WTC11 (cell line): ENCODE measurements around the gene SEZ6L2. TPM values are rescaled to one million over a fixed set of nuclear protein-coding genes. Genes with fewer than 3 reads are reported as not detected.
A peak's percentile ranks its signal among the peaks of the same experiment; 100 is the strongest.

ENCODE experiments used
- ATAC-seq: fragments of 200-7000 bp; cut with Tn5 transposase; 2 replicates; pipeline ENCODE4 v1.10.0; 2021; ENCODE audit warnings: mild to moderate bottlenecking, moderate library complexity
- CTCF ChIA-PET: fragments of 300-600 bp; sonication (Branson Sonifier 250); formaldehyde crosslinking; loops from one replicate; lab custom pipeline; 2021; ENCODE audit warnings: antibody characterized with exemption; lab: Charles Lee
- POLR2A ChIA-PET: fragments of 350-600 bp; sonication (Branson Sonifier 250); formaldehyde crosslinking; loops from one replicate; lab custom pipeline; 2021; ENCODE audit warnings: antibody characterized with exemption; lab: Charles Lee
- DNase-seq: peaks from one replicate; pipeline ENCODE4 v3.0.0; 2021; ENCODE audit warnings: low spot score
- H3K27ac Mint-ChIP-seq: 2 replicates; pipeline ENCODE4 v1.8.0; 2021; ENCODE audit warnings: mixed read lengths
- H3K27me3 Mint-ChIP-seq: 2 replicates; pipeline ENCODE4 v1.8.0; 2021; ENCODE audit warnings: low read depth, mild to moderate bottlenecking, moderate library complexity, mixed read lengths
- H3K36me3 Mint-ChIP-seq: 2 replicates; pipeline ENCODE4 v1.8.0; 2021; ENCODE audit warnings: mixed read lengths
- H3K4me1 Mint-ChIP-seq: 2 replicates; pipeline ENCODE4 v1.8.0; 2022; ENCODE audit warnings: mixed read lengths
- H3K4me3 Mint-ChIP-seq: 2 replicates; pipeline ENCODE4 v1.8.0; 2021; ENCODE audit warnings: mild to moderate bottlenecking, moderate library complexity, mixed read lengths
- H3K9me3 Mint-ChIP-seq: 2 replicates; pipeline ENCODE4 v1.8.0; 2021; ENCODE audit warnings: mixed read lengths
- ELF4 ChIP-seq: sonication (generic); formaldehyde crosslinking; IDR thresholded peaks from 2 replicates; pipeline ENCODE4 v1.8.1; 2022; ENCODE audit warnings: low read depth, mild to moderate bottlenecking, moderate library complexity, missing genetic modification reagents
- FOXP1 ChIP-seq: sonication (generic); formaldehyde crosslinking; IDR thresholded peaks from 2 replicates; pipeline ENCODE4 v1.8.0; 2022; ENCODE audit warnings: missing genetic modification reagents, mild to moderate bottlenecking, moderate library complexity, borderline replicate concordance
- MXD4 ChIP-seq: fragments of 250-450 bp; sonication (Bioruptor Pico); IDR thresholded peaks from 2 replicates; pipeline ENCODE4 v1.8.0; 2021; ENCODE audit warnings: mild to moderate bottlenecking, moderate library complexity, borderline replicate concordance
- NFATC4 ChIP-seq: fragments of 250-450 bp; sonication (Bioruptor Pico); IDR thresholded peaks from 2 replicates; pipeline ENCODE4 v1.9.0; 2021; ENCODE audit warnings: mild to moderate bottlenecking
- NFYB ChIP-seq: sonication (generic); formaldehyde crosslinking; conservative IDR thresholded peaks from 2 replicates; pipeline ENCODE4 v1.8.0; 2022; ENCODE audit warnings: low read depth, missing genetic modification reagents
- RELA ChIP-seq: sonication (generic); formaldehyde crosslinking; IDR thresholded peaks from 2 replicates; pipeline ENCODE4 v1.8.1; 2022; ENCODE audit warnings: missing genetic modification reagents, mild to moderate bottlenecking, borderline replicate concordance
- ZNF121 ChIP-seq: sonication (generic); formaldehyde crosslinking; IDR thresholded peaks from 2 replicates; pipeline ENCODE4 v1.8.0; 2023; ENCODE audit warnings: missing genetic modification reagents
- ZNF396 ChIP-seq: fragments of 250-450 bp; sonication (Bioruptor Pico); IDR thresholded peaks from 2 replicates; pipeline ENCODE4 v1.8.0; 2021; ENCODE audit warnings: mild to moderate bottlenecking, moderate library complexity, borderline replicate concordance
- ZNF425 ChIP-seq: fragments of 250-450 bp; sonication (Bioruptor Pico); conservative IDR thresholded peaks from 2 replicates; pipeline ENCODE4 v1.9.0; 2021; ENCODE audit warnings: mild to moderate bottlenecking
- ZSCAN18 ChIP-seq: fragments of 250-450 bp; sonication (Bioruptor Pico); IDR thresholded peaks from 2 replicates; pipeline ENCODE4 v2.1.2; 2022; ENCODE audit warnings: mild to moderate bottlenecking, moderate library complexity
- total RNA-seq: library from RNA; stranded (reverse); gene quantifications from 3 replicates; pipeline ENCODE4 v1.2.3, GENCODE V29; 2021

SEZ6L2 gene
- total RNA-seq, 1 experiment from 2014 or later = 58.2 TPM

GRCh38 chr16:29824589-29825144, 74.7 kb downstream of the SEZ6L2 start:
- ChIA-PET POLR2A (interaction anchor here (0.7 to 0.8 kb wide), 2 partner anchors 18 to 873 kb away, joined by 3 to 5 read pairs; partner anchors contain the start of gene MAZ), CTCF (interaction anchor here (1.0 to 6.4 kb wide), 2 partner anchors 24 to 40 kb away, joined by 3 to 68 read pairs; no protein-coding TSS in a partner anchor)
- Mint-ChIP-seq H3K4me3 (no peak overlapping the region), H3K9me3 (no peaks in the 10 kb centered on the region), H3K36me3 (peaks cover 9% of the 10 kb centered on the region), H3K4me1 (peaks cover 25% of the 10 kb centered on the region), H3K27me3 (no peaks in the 10 kb centered on the region), H3K27ac (no peak overlapping the region)
- DNase-seq (no peak), ATAC-seq (no peak)
- TF ChIP-seq ELF4 (CRISPR knock-in tag) (no peak), ZNF425 (CRISPR knock-in tag) (no peak), NFYB (no peak), ZSCAN18 (CRISPR knock-in tag) (no peak), FOXP1 (CRISPR knock-in tag) (no peak), ZNF396 (CRISPR knock-in tag) (no peak), MXD4 (CRISPR knock-in tag) (no peak), NFATC4 (CRISPR knock-in tag) (no peak), RELA (CRISPR knock-in tag) (no peak)

DNA sequence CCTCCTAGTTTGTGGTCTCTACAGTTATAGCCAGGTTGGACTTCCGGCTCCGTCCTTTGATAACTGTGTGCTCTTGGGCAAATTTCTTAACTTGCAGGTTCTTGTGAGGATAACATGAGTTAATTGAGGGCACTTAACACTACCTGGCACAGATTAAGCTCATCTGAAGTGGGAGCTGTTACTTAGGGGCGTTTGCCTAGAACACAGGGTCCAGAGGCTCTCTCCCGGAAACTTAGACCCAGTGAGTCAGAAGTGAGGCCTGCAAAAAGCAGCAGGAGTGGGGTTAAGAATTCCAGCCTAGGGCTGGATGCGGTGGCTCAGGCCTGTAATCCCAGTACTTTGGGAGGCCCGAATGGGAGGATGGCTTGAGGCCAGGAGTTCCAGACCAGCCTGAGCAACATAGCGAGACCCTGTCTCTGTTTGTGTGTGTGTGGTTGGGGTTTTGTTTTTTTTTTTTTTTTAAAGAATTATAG, 77.7 kb downstream of the SEZ6L2 start:
- DNase-seq = no peak
- Mint-ChIP-seq H3K36me3 (peaks cover 30% of the 10 kb centered on the region), H3K4me3 (no peak overlapping the region), H3K27me3 (no peaks in the 10 kb centered on the region), H3K9me3 (no peaks in the 10 kb centered on the region), H3K4me1 (peaks cover 46% of the 10 kb centered on the region), H3K27ac (no peak overlapping the region; the same call in 1 of the 2 replicates)
- no peak for ATAC-seq
- TF ChIP-seq ZNF425 (CRISPR knock-in tag) = no peak
- TF ChIP-seq ZNF121 (CRISPR knock-in tag) = 0 out of 2 replicates have a peak, but pooled peaks have one; percentile 21
- ChIA-PET POLR2A (no interaction called here), CTCF (interaction anchor here (6.0 kb wide), 1 partner anchor 26 kb away, joined by 50 read pairs; no protein-coding TSS in a partner anchor)

Other genes starting within 250 kb of the SEZ6L2 start
- gene SPN, start 236.3 kb downstream of the SEZ6L2 start, total RNA-seq = 2.3 to 2.4 TPM (median 2.3 TPM) in 3 replicates
- gene QPRT, start 220.4 kb downstream of the SEZ6L2 start, total RNA-seq = 138 to 187 TPM (median 182 TPM) in 3 replicates
- gene C16orf54, start 153.6 kb downstream of the SEZ6L2 start, total RNA-seq = 0.09 to 0.14 TPM (median 0.11 TPM) in 3 replicates
- not detected in 3 replicates for gene ZG16, start 121.3 kb downstream of the SEZ6L2 start, total RNA-seq
- gene KIF22, start 108.8 kb downstream of the SEZ6L2 start, total RNA-seq = 165 to 182 TPM (median 175 TPM) in 3 replicates
- 392 to 405 TPM (median 395 TPM) in 3 replicates for gene MAZ, start 93.0 kb downstream of the SEZ6L2 start, total RNA-seq
- gene PRRT2, start 87.4 kb downstream of the SEZ6L2 start, total RNA-seq = 20.5 to 25.3 TPM (median 23.6 TPM) in 3 replicates
- gene PAGR1, start 83.4 kb downstream of the SEZ6L2 start, total RNA-seq = 60.1 to 69.0 TPM (median 66.8 TPM) in 3 replicates
- gene MVP, start 79.1 kb downstream of the SEZ6L2 start, total RNA-seq = 8.9 to 10.8 TPM (median 10.0 TPM) in 3 replicates
- 70.7 to 71.7 TPM (median 70.9 TPM) in 3 replicates for gene CDIPT, start 36.3 kb downstream of the SEZ6L2 start, total RNA-seq
- 17.6 to 26.9 TPM (median 20.2 TPM) in 3 replicates for gene ASPHD1, start 938 bp upstream of the SEZ6L2 start, total RNA-seq
- gene KCTD13, start 26.7 kb upstream of the SEZ6L2 start, total RNA-seq = 18.5 to 20.9 TPM (median 19.4 TPM) in 3 replicates
- 69.6 to 87.6 TPM (median 78.0 TPM) in 3 replicates for gene TMEM219, start 62.5 kb upstream of the SEZ6L2 start, total RNA-seq
- 38.3 to 42.4 TPM (median 39.2 TPM) in 3 replicates for gene TAOK2, start 74.3 kb upstream of the SEZ6L2 start, total RNA-seq
- 18.9 to 21.2 TPM (median 21.1 TPM) in 3 replicates for gene HIRIP3, start 96.1 kb upstream of the SEZ6L2 start, total RNA-seq
- 87.6 to 101 TPM (median 92.4 TPM) in 3 replicates for gene INO80E, start 96.7 kb upstream of the SEZ6L2 start, total RNA-seq
- gene DOC2A, start 111.5 kb upstream of the SEZ6L2 start, total RNA-seq = 10.8 to 16.6 TPM (median 16.4 TPM) in 3 replicates
- gene C16orf92, start 123.6 kb upstream of the SEZ6L2 start, total RNA-seq = not detected in 3 replicates
- 28.1 to 30.3 TPM (median 30.2 TPM) in 3 replicates for gene TLCD3B, start 131.7 kb upstream of the SEZ6L2 start, total RNA-seq
- gene ALDOA, start 166.2 kb upstream of the SEZ6L2 start, total RNA-seq = 1,537 to 1,958 TPM (median 1,913 TPM) in 3 replicates
- gene PPP4C, start 176.4 kb upstream of the SEZ6L2 start, total RNA-seq = 159 to 164 TPM (median 161 TPM) in 3 replicates
- 5.1 to 7.6 TPM (median 6.6 TPM) in 3 replicates for gene TBX6, start 192.4 kb upstream of the SEZ6L2 start, total RNA-seq
- gene YPEL3, start 196.7 kb upstream of the SEZ6L2 start, total RNA-seq = 43.7 to 52.7 TPM (median 51.7 TPM) in 3 replicates
- gene GDPD3, start 214.0 kb upstream of the SEZ6L2 start, total RNA-seq = 1.5 to 2.5 TPM (median 1.8 TPM) in 3 replicates
- gene MAPK3, start 223.7 kb upstream of the SEZ6L2 start, total RNA-seq = 35.9 to 38.2 TPM (median 36.9 TPM) in 3 replicates